PC-9 (cell line): ENCODE data around the gene PUS10. TPM values are rescaled to one million over a fixed set of nuclear protein-coding genes. Genes with fewer than 3 reads are reported as not detected.

Source experiments
- BruUV-seq: library from RNA; stranded (reverse); fragments of 400-500 nt; replicated peaks from 2 replicates; lab custom pipeline; 2021; lab: Mats Ljungman, UMichigan
- CTCF ChIA-PET: fragments of 300-600 bp; sonication (Branson Sonifier 250); formaldehyde crosslinking; loops from one replicate; lab custom pipeline; 2022; ENCODE audit warnings: antibody characterized with exemption; lab: Charles Lee
- POLR2A ChIA-PET: fragments of 300-600 bp; sonication (Branson Sonifier 250); formaldehyde crosslinking; loops from one replicate; lab custom pipeline; 2022; ENCODE audit warnings: antibody characterized with exemption; ENCODE audit not compliant: unreplicated experiment; lab: Charles Lee
- DNase-seq, 2 experiments: peaks; one replicate each; pipeline versions ENCODE4 v3.0.0 to v3.0.0-alpha.2; 2015 to 2022; ENCODE audit warnings: mixed read lengths in 1 of 2
- H2AFZ ChIP-seq: fragments of 200-600 bp; sonication (generic); 2 replicates; pipeline ENCODE4 v1.8.1; 2017; ENCODE audit warnings: antibody characterized with exemption
- H3F3A ChIP-seq: fragments of 200-600 bp; sonication (generic); 2 replicates; pipeline ENCODE4 v1.8.1; 2017; ENCODE audit warnings: antibody characterized with exemption, mild to moderate bottlenecking, low read depth; ENCODE audit not compliant: insufficient read depth
- H3K27ac ChIP-seq: fragments of 200-600 bp; sonication (generic); 2 replicates; pipeline ENCODE4 v1.6.1; 2016; ENCODE audit warnings: mixed run types
- H3K27me3 ChIP-seq: fragments of 200-600 bp; sonication (generic); 2 replicates; pipeline ENCODE4 v1.6.1; 2016; ENCODE audit warnings: low read depth, mixed run types; ENCODE audit not compliant: insufficient read depth
- H3K36me3 ChIP-seq: fragments of 200-600 bp; sonication (generic); 2 replicates; pipeline ENCODE4 v1.6.1; 2016; ENCODE audit warnings: low read depth, mixed run types
- H3K4me1 ChIP-seq: fragments of 200-600 bp; sonication (generic); replicated peaks from 2 replicates; pipeline ENCODE4 v1.6.1; 2016; ENCODE audit warnings: mixed run types; ENCODE audit not compliant: insufficient read depth
- H3K4me2 ChIP-seq: fragments of 200-600 bp; sonication (generic); 2 replicates; pipeline ENCODE4 v1.6.1; 2017; ENCODE audit warnings: mixed run types
- H3K4me3 ChIP-seq: fragments of 200-600 bp; sonication (generic); 2 replicates; pipeline ENCODE4 v1.6.1; 2016; ENCODE audit warnings: mixed run types
- H3K79me2 ChIP-seq: fragments of 200-600 bp; sonication (generic); 2 replicates; pipeline ENCODE4 v1.6.1; 2017; ENCODE audit warnings: low read depth, mixed run types
- H3K9me2 ChIP-seq: fragments of 200-600 bp; sonication (generic); 2 replicates; pipeline ENCODE4 v1.8.1; 2017; ENCODE audit warnings: mild to moderate bottlenecking; ENCODE audit not compliant: insufficient read depth
- H3K9me3 ChIP-seq: fragments of 200-600 bp; sonication (generic); 2 replicates; pipeline ENCODE4 v1.8.1; 2016; ENCODE audit warnings: low read depth; ENCODE audit not compliant: insufficient read depth
- H4K20me1 ChIP-seq: fragments of 200-600 bp; sonication (generic); 2 replicates; pipeline ENCODE4 v1.8.1; 2017; ENCODE audit not compliant: insufficient read depth
- EZH2 ChIP-seq: fragments of 200-600 bp; sonication (generic); IDR thresholded peaks from 2 replicates; pipeline ENCODE4 v1.8.0; 2017; ENCODE audit warnings: antibody characterized with exemption, low read depth
- intact Hi-C: fragments of 100-400 bp; cut with micrococcal nuclease; formaldehyde crosslinking; loops from one replicate; pipeline ENCODE4 v1.10.0; 2022; ENCODE audit not compliant: unreplicated experiment
- total RNA-seq: library from RNA; stranded (reverse); gene quantifications from 2 replicates; pipeline ENCODE4 v1.2.3, GENCODE V29; 2021
- TF ChIP-seq, protein P1 (sequence below): fragments of 200-600 bp; sonication (generic); conservative IDR thresholded peaks from 2 replicates; pipeline ENCODE4 v1.6.1; 2017; ENCODE audit warnings: mixed run types, antibody characterized with exemption, mild to moderate bottlenecking, moderate library complexity

PUS10 gene
- total RNA-seq, 1 experiment from 2014 or later = 5.1 TPM

GRCh38 chr2:61023670-61024069 is 5.6 kb upstream of the PUS10 start:
- intact Hi-C loops = no loop called here
- H3K27ac ChIP-seq = no peak overlapping the region
- H3K4me1 ChIP-seq = peaks cover 16% of the 10 kb centered on the region
- H4K20me1 ChIP-seq = peaks cover 40% of the 10 kb centered on the region
- CTCF ChIA-PET = no interaction called here
- H2AFZ ChIP-seq = no peak overlapping the region
- TF ChIP-seq, protein P1, sequence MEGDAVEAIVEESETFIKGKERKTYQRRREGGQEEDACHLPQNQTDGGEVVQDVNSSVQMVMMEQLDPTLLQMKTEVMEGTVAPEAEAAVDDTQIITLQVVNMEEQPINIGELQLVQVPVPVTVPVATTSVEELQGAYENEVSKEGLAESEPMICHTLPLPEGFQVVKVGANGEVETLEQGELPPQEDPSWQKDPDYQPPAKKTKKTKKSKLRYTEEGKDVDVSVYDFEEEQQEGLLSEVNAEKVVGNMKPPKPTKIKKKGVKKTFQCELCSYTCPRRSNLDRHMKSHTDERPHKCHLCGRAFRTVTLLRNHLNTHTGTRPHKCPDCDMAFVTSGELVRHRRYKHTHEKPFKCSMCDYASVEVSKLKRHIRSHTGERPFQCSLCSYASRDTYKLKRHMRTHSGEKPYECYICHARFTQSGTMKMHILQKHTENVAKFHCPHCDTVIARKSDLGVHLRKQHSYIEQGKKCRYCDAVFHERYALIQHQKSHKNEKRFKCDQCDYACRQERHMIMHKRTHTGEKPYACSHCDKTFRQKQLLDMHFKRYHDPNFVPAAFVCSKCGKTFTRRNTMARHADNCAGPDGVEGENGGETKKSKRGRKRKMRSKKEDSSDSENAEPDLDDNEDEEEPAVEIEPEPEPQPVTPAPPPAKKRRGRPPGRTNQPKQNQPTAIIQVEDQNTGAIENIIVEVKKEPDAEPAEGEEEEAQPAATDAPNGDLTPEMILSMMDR = no peak
- TF ChIP-seq EZH2 = no peak
- no peaks in the 10 kb centered on the region for H3K9me2 ChIP-seq
- POLR2A ChIA-PET = no interaction called here
- H3K9me3 ChIP-seq = no peaks in the 10 kb centered on the region; the same call in 1 of the 2 replicates
- H3K36me3 ChIP-seq = peaks cover 56% of the 10 kb centered on the region
- peaks cover 95% of the 10 kb centered on the region for H3K79me2 ChIP-seq
- no TSS peak for BruUV-seq
- H3K4me3 ChIP-seq = no peak overlapping the region
- H3K27me3 ChIP-seq = no peaks in the 10 kb centered on the region
- no peak overlapping the region for H3K4me2 ChIP-seq
- peaks cover 7% of the 10 kb centered on the region for H3F3A ChIP-seq
- no peak for DNase-seq

DNA sequence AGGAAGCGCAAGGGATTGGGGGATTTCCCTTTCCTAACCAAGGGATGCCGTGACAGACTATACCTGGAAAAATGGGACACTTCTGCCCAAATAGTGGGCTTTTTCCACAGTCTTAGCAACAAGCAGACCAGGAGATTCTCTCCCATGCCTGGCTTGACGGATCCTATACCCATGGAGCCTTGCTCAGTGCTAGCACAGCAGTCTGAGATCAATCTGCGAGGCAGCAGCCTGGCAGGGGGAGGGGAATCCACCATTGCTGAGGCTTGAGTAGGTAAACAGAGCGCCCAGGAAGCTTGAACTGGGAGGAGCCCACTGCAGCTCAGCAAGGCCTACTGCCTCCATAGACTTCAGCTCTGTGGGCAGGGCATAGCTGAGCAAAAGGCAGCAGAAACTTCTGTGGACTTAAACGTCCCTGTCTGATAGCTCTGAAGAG is 3.2 kb upstream of the PUS10 start:
- CTCF ChIA-PET = no interaction called here
- POLR2A ChIA-PET = no interaction called here
- intact Hi-C loops = no loop called here
- H2AFZ ChIP-seq = no peak overlapping the region
- peaks cover 16% of the 10 kb centered on the region for H3K4me1 ChIP-seq
- peaks cover 88% of the 10 kb centered on the region for H3K79me2 ChIP-seq
- H3F3A ChIP-seq = peaks cover 26% of the 10 kb centered on the region
- H3K27ac ChIP-seq = no peak overlapping the region
- peaks cover 42% of the 10 kb centered on the region for H3K36me3 ChIP-seq
- no TSS peak for BruUV-seq
- TF ChIP-seq, protein P1 = no peak
- TF ChIP-seq EZH2 = no peak
- no peak overlapping the region for H3K4me2 ChIP-seq
- DNase-seq = no peak
- peaks cover 24% of the 10 kb centered on the region for H4K20me1 ChIP-seq
- no peaks in the 10 kb centered on the region for H3K9me2 ChIP-seq
- H3K4me3 ChIP-seq = no peak overlapping the region
- no peaks in the 10 kb centered on the region for H3K27me3 ChIP-seq
- H3K9me3 ChIP-seq = no peaks in the 10 kb centered on the region; the same call in 1 of the 2 replicates

- peaks cover 30% of the 10 kb centered on the region for H3K36me3 ChIP-seq
- H3K4me3 ChIP-seq = peak overlapping the region; percentile 87
- no peaks in the 10 kb centered on the region; the same call in 1 of the 2 replicates for H3K9me3 ChIP-seq
- peaks cover 20% of the 10 kb centered on the region for H4K20me1 ChIP-seq
- H3K4me2 ChIP-seq = peak overlapping the region; percentile 85
- TF ChIP-seq, protein P1 = no peak
- TF ChIP-seq EZH2 = no peak
- ChIA-PET CTCF (no interaction called here), POLR2A (no interaction called here)
- H3K79me2 ChIP-seq = peaks cover 71% of the 10 kb centered on the region
- BruUV-seq = no TSS peak
- H3K9me2 ChIP-seq = no peaks in the 10 kb centered on the region
- intact Hi-C loops = loop anchor here (5.0 to 10.0 kb wide), 2 partner anchors 49 to 156 kb away; partner anchors contain the start of gene SANBR
- H3K27me3 ChIP-seq = no peaks in the 10 kb centered on the region
- peaks cover 35% of the 10 kb centered on the region for H3K4me1 ChIP-seq
- DNase-seq = no peak
- peak overlapping the region; percentile 98 for H3K27ac ChIP-seq
- no peak overlapping the region for H2AFZ ChIP-seq
- H3F3A ChIP-seq = peaks cover 48% of the 10 kb centered on the region
Observed at GRCh38 chr2:61018798-61019197, 743 bp upstream of the PUS10 start.
